ENCODE measurements around the gene DENND1A. TPM values are rescaled to one million over a fixed set of nuclear protein-coding genes. Genes with fewer than 3 reads are reported as not detected.
A peak's percentile ranks its signal among the peaks of the same experiment; 100 is the strongest.
"Not testable (repeated sequence)": the region's sequence is repeated elsewhere in the genome, so short reads cannot be mapped to it uniquely, and the experiment has no call there.

Gene DENND1A
- total RNA-seq, 2 experiments from 2014 or later = 23.7 to 29.5 TPM

GRCh38 chr9:123636805-123637204 is 293.1 kb downstream of the DENND1A start:
- CTCF ChIA-PET; H3K27me3 Mint-ChIP-seq; H3K27ac Mint-ChIP-seq; H3K36me3 Mint-ChIP-seq (ENCODE audit: low read depth); H3K4me3 Mint-ChIP-seq; DNase-seq; H3K9me3 Mint-ChIP-seq (ENCODE audit: low read depth); intact Hi-C loops (cut with DNase I, micrococcal nuclease); ATAC-seq; POLR2A ChIA-PET: not testable (repeated sequence)
- peaks cover 40% of the 10 kb centered on the region for H3K4me1 Mint-ChIP-seq

- intact Hi-C loops (cut with DNase I, micrococcal nuclease) = no loop called here
- Mint-ChIP-seq H3K4me3 (no peak overlapping the region), H3K4me1 (peaks cover 6% of the 10 kb centered on the region), H3K36me3 (ENCODE audit: low read depth) (peaks cover 14% of the 10 kb centered on the region), H3K27ac (no peak overlapping the region), H3K9me3 (ENCODE audit: low read depth) (no peaks in the 10 kb centered on the region), H3K27me3 (no peaks in the 10 kb centered on the region)
- POLR2A ChIA-PET = no interaction called here
- CTCF ChIA-PET = interaction anchor here (0.6 kb wide), 1 partner anchor 382 kb away, joined by 4 read pairs; no protein-coding TSS in a partner anchor
- no peak for ATAC-seq
- no peak for DNase-seq
Observed at GRCh38 chr9:123631862-123632261, 298.1 kb downstream of the DENND1A start.

GRCh38 chr9:123630233-123630632 is 299.7 kb downstream of the DENND1A start:
- CTCF ChIA-PET = no interaction called here
- H3K27ac Mint-ChIP-seq = no peak overlapping the region

DNA sequence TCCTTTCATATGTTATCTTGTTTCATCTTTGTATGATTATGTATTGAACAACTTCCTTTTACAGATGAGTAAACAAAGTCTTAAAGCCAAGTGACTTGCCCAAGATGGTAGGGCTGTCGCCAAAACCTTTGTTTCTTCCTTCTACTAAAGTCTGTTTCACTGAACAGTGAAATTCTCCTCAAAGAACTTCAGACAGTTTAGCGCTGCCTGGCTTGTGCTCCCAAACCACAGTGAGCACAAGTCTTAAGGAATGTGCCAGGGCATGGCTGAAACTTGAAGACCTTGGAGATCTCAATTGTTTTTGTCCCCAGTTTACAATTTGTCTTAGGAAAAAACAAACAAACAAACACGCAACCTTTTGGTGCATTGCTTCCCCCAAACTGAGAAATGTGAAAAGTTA is 300.4 kb downstream of the DENND1A start:
- intact Hi-C loops (cut with DNase I, micrococcal nuclease) = no loop called here
- Mint-ChIP-seq H3K9me3 (ENCODE audit: low read depth) (no peaks in the 10 kb centered on the region), H3K4me1 (peaks cover 1% of the 10 kb centered on the region), H3K27ac (no peak overlapping the region), H3K36me3 (ENCODE audit: low read depth) (peaks cover 14% of the 10 kb centered on the region), H3K4me3 (no peak overlapping the region), H3K27me3 (no peaks in the 10 kb centered on the region)
- CTCF ChIA-PET = no interaction called here
- no peak for DNase-seq
- no peak for ATAC-seq
- POLR2A ChIA-PET = no interaction called here

More at GRCh38 chr9:123630233-123630632, 299.7 kb downstream of the DENND1A start:
- H3K27me3 Mint-ChIP-seq = no peaks in the 10 kb centered on the region
- POLR2A ChIA-PET = no interaction called here
- DNase-seq = no peak
- no peaks in the 10 kb centered on the region for H3K9me3 Mint-ChIP-seq (ENCODE audit: low read depth)
- peaks cover 5% of the 10 kb centered on the region for H3K4me1 Mint-ChIP-seq
- H3K36me3 Mint-ChIP-seq (ENCODE audit: low read depth) = peaks cover 14% of the 10 kb centered on the region
- intact Hi-C loops (cut with DNase I, micrococcal nuclease) = no loop called here
- ATAC-seq = no peak
- H3K4me3 Mint-ChIP-seq = no peak overlapping the region

- Mint-ChIP-seq H3K27ac (no peak overlapping the region), H3K9me3 (ENCODE audit: low read depth) (no peaks in the 10 kb centered on the region), H3K4me1 (no peaks in the 10 kb centered on the region), H3K36me3 (ENCODE audit: low read depth) (peaks cover 4% of the 10 kb centered on the region), H3K4me3 (no peak overlapping the region), H3K27me3 (no peaks in the 10 kb centered on the region)
- ChIA-PET POLR2A (no interaction called here), CTCF (no interaction called here)
- intact Hi-C loops (cut with DNase I, micrococcal nuclease) = no loop called here
- DNase-seq (no peak), ATAC-seq (no peak)
Observed at GRCh38 chr9:123622711-123623241, 307.1 kb downstream of the DENND1A start.

GRCh38 chr9:123620239-123620638 is 309.7 kb downstream of the DENND1A start:
- POLR2A ChIA-PET = no interaction called here
- ATAC-seq (no peak), DNase-seq (no peak)
- Mint-ChIP-seq H3K27me3 (no peaks in the 10 kb centered on the region), H3K9me3 (ENCODE audit: low read depth) (no peaks in the 10 kb centered on the region), H3K36me3 (ENCODE audit: low read depth) (peaks cover 4% of the 10 kb centered on the region), H3K4me1 (no peaks in the 10 kb centered on the region), H3K27ac (no peak overlapping the region), H3K4me3 (no peak overlapping the region)
- intact Hi-C loops (cut with DNase I, micrococcal nuclease) = no loop called here
- CTCF ChIA-PET = no interaction called here

DNA sequence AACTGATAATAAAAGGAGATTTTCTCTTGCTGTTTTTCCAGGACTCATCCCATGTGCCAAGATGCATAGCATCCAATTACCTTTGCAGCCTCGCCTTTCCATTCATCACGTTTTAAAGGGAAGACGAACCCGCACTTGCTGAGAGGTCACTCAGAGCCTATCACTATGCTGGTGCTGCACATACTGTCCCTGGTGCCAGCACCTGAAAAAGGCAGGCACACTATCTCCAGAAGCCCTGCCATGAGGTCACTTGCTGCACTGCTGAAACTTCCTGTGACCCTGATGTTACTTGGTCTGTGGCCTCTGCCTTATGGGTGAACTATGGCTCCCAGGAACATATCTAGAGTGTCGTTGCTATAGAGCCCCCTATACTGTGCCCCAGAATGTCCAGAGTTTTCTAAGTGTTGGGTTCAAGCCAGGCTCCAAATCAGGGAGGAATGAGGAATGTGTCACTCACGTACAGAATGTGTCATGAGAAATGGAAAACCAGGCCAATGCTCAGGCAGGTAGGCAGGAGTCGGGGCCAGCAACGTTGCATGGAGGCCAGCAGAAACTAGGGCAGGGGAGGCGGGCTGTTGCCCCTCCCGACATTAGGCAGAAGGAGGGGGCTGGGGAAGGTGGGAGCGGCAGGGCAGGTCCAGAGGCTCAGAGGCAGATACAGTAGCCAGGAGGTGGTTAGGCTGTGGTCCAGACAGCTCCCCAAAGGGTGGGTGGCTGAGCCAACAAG is 311.8 kb downstream of the DENND1A start:
- no peaks in the 10 kb centered on the region for H3K9me3 Mint-ChIP-seq (ENCODE audit: low read depth)
- ATAC-seq = no peak
- DNase-seq = no peak
- intact Hi-C loops (cut with DNase I, micrococcal nuclease) = no loop called here
- no peak overlapping the region for H3K27ac Mint-ChIP-seq
- no peak overlapping the region for H3K4me3 Mint-ChIP-seq
- no peaks in the 10 kb centered on the region for H3K27me3 Mint-ChIP-seq
- CTCF ChIA-PET = no interaction called here
- H3K36me3 Mint-ChIP-seq (ENCODE audit: low read depth) = peaks cover 4% of the 10 kb centered on the region
- POLR2A ChIA-PET = no interaction called here
- no peaks in the 10 kb centered on the region for H3K4me1 Mint-ChIP-seq

GRCh38 chr9:123617286-123617685 is 312.6 kb downstream of the DENND1A start:
- peaks cover 4% of the 10 kb centered on the region for H3K36me3 Mint-ChIP-seq (ENCODE audit: low read depth)
- CTCF ChIA-PET = interaction anchor here (0.7 to 1.0 kb wide), 2 partner anchors 11 to 1924 kb away, joined by 3 read pairs; no protein-coding TSS in a partner anchor
- no peak overlapping the region for H3K4me3 Mint-ChIP-seq
- H3K27ac Mint-ChIP-seq = no peak overlapping the region
- ATAC-seq (no peak), DNase-seq (no peak)
- H3K4me1 Mint-ChIP-seq = no peaks in the 10 kb centered on the region
- H3K9me3 Mint-ChIP-seq (ENCODE audit: low read depth) = no peaks in the 10 kb centered on the region
- H3K27me3 Mint-ChIP-seq = no peaks in the 10 kb centered on the region
- intact Hi-C loops (cut with DNase I, micrococcal nuclease) = no loop called here
- POLR2A ChIA-PET = no interaction called here

DNA sequence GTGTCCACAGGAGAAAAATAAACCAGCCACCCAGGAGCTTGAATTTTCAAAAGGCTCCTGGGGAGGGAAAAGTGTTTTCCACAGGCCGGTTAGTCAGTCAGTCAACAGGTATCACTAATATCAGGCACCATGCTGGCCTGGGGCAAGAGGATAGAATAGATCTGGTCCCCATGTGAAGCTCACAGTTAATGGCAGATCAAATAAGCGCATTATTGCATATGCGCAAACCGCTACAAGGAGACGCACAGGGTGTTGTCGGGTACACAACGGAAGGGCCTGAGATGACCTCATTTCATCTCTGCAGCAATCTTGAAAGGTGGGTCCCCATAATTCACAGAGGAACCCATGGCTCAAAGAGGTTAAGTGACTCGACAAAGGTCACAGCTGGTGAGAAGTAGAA is 313.2 kb downstream of the DENND1A start:
- POLR2A ChIA-PET = no interaction called here
- intact Hi-C loops (cut with DNase I, micrococcal nuclease) = no loop called here
- CTCF ChIA-PET = interaction anchor here (0.7 to 1.0 kb wide), 2 partner anchors 11 to 1925 kb away, joined by 3 read pairs; no protein-coding TSS in a partner anchor
- Mint-ChIP-seq H3K27ac (no peak overlapping the region), H3K4me1 (no peaks in the 10 kb centered on the region), H3K27me3 (no peaks in the 10 kb centered on the region), H3K36me3 (ENCODE audit: low read depth) (peaks cover 4% of the 10 kb centered on the region), H3K9me3 (ENCODE audit: low read depth) (no peaks in the 10 kb centered on the region), H3K4me3 (no peak overlapping the region)
- no peak for DNase-seq
- ATAC-seq = no peak

GRCh38 chr9:123615381-123615780 is 314.5 kb downstream of the DENND1A start:
- ATAC-seq (no peak), DNase-seq (peak; percentile 9)
- Mint-ChIP-seq H3K4me1 (no peaks in the 10 kb centered on the region), H3K27ac (no peak overlapping the region), H3K9me3 (ENCODE audit: low read depth) (no peaks in the 10 kb centered on the region), H3K4me3 (no peak overlapping the region), H3K27me3 (no peaks in the 10 kb centered on the region), H3K36me3 (ENCODE audit: low read depth) (peaks cover 2% of the 10 kb centered on the region)
- intact Hi-C loops (cut with DNase I, micrococcal nuclease) = no loop called here
- POLR2A ChIA-PET = interaction anchor here (0.6 kb wide), 2 partner anchors 13 to 328 kb away, joined by 3 read pairs; no protein-coding TSS in a partner anchor
- CTCF ChIA-PET = interaction anchor here (1.0 kb wide), 1 partner anchor 425 kb away, joined by 3 read pairs; no protein-coding TSS in a partner anchor

DNA sequence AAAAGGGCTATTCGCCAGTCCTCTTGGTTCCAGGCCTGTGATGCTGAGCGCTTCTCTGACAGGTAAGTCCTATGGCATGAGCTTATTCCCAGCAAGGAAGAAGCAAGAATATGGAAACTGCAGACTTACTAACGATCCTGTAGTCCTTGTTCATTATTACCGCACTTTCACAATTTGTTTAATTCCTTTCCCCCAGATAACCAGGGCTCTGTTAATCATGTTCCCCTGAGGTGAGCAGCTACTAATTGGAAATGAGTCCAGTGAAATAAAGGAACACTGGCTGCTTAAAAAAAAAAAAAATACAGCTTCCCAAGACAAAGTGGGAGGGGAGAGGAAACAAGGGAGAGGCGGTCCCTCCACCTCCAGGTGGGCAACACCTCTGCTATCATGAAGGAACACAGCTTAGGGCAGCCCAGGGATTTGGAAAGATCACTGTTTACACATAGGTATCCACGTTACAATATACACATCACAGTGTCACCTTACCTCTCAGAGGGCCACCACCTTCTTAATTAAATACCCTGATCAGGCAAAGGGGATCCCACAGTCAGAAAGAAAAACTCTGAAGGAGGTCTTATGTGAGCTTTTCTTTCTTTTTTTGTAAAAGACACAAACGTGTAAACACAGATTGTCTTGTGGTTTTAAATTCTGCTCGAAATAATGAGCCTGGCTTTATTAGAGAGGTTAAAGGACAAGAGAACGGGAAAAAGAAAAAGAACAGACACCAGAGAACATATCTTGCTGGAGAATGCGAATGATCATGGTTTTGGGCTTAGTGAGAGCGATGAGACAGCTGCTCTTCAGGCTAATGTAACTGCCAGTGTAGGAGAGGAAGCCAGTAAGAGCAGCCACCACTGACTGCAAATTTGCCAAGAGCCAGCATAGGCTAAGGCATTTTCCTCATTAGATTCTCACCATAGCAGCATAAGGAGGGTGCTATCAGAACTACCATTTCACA is 315.3 kb downstream of the DENND1A start:
- intact Hi-C loops (cut with DNase I, micrococcal nuclease) = no loop called here
- Mint-ChIP-seq H3K9me3 (ENCODE audit: low read depth) (no peaks in the 10 kb centered on the region), H3K27me3 (no peaks in the 10 kb centered on the region), H3K27ac (no peak overlapping the region), H3K4me3 (no peak overlapping the region), H3K36me3 (ENCODE audit: low read depth) (peaks cover 1% of the 10 kb centered on the region), H3K4me1 (no peaks in the 10 kb centered on the region)
- CTCF ChIA-PET = interaction anchor here (1.0 kb wide), 1 partner anchor 426 kb away, joined by 3 read pairs; no protein-coding TSS in a partner anchor
- ATAC-seq (no peak), DNase-seq (no peak)
- POLR2A ChIA-PET = interaction anchor here (0.6 kb wide), 2 partner anchors 13 to 329 kb away, joined by 3 read pairs; no protein-coding TSS in a partner anchor

All from activated CD4-positive, alpha-beta T cell treated with anti-CD3 and anti-CD28 coated beads for 36 hours (primary cell).